ENCODE data around the gene HOXA7.

The HOXA7 gene

DNA sequence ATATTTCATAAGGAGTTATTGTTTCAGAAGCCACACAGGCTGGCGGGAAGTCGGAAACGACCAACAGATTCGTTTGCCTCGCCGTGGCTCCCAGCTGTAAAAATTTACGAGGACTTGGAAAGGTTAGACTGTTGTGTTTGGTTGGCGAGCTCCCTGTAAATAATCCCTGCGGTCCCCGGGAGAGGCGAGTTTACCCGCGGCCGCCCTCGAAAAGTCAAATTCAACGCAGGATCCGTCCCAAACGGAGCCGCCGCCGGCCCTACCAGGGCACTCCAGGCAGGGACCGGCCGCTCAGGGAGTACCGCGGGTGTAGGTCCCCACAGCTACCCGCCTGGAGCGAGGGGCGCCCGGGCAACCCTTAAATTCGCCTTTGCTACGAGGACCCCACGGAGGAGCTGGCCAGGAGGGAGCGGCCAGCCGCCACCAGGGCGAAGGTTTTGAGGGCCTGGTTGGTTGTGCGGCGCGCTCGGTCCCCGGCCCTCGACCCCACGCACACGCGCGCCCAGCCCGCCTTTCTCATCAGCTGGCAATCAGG, 9.6 kb upstream of the HOXA7 start:
- Histone ChIP-seq H3K79me2 (ENCODE audit: low read length) (no peaks in the 10 kb centered on the region), H3K4me1 (ENCODE audit: low read length) (no peaks in the 10 kb centered on the region), H3F3A (ENCODE audit: insufficient read depth, low read length) (no peaks in the 10 kb centered on the region), H4K20me1 (ENCODE audit: insufficient read depth, low read length) (no peaks in the 10 kb centered on the region), H3K27me3 (replicated peaks; ENCODE audit: insufficient read depth, low read length) (peaks cover 91% of the 10 kb centered on the region), H3K9ac (ENCODE audit: low read length) (no peak overlapping the region), H2AFZ (ENCODE audit: low read length) (no peak overlapping the region), H3K4me3 (ENCODE audit: low read length) (no peak overlapping the region), H3K4me2 (ENCODE audit: low read depth, low read length) (no peak overlapping the region), H3K9me2 (replicated peaks; ENCODE audit: insufficient read depth, low read length) (no peaks in the 10 kb centered on the region), H3K9me3 (replicated peaks; ENCODE audit: insufficient read depth, low read length) (no peaks in the 10 kb centered on the region), H3K27ac (ENCODE audit: low read length) (no peak overlapping the region), H3K36me3 (replicated peaks; ENCODE audit: insufficient read depth, low read length) (no peaks in the 10 kb centered on the region)
- DNase-seq: no peak
- TF ChIP-seq, protein P1, sequence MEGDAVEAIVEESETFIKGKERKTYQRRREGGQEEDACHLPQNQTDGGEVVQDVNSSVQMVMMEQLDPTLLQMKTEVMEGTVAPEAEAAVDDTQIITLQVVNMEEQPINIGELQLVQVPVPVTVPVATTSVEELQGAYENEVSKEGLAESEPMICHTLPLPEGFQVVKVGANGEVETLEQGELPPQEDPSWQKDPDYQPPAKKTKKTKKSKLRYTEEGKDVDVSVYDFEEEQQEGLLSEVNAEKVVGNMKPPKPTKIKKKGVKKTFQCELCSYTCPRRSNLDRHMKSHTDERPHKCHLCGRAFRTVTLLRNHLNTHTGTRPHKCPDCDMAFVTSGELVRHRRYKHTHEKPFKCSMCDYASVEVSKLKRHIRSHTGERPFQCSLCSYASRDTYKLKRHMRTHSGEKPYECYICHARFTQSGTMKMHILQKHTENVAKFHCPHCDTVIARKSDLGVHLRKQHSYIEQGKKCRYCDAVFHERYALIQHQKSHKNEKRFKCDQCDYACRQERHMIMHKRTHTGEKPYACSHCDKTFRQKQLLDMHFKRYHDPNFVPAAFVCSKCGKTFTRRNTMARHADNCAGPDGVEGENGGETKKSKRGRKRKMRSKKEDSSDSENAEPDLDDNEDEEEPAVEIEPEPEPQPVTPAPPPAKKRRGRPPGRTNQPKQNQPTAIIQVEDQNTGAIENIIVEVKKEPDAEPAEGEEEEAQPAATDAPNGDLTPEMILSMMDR (IDR thresholded peaks at IDR 0.05; ENCODE audit: low read length): no peak
- TF ChIP-seq EZH2 (optimal IDR thresholded peaks at IDR 0.05; ENCODE audit: low read depth, low read length) (no peak), EZH2phosphoT487 (IDR thresholded peaks at IDR 0.05; ENCODE audit: low read length) (no peak)

DNA sequence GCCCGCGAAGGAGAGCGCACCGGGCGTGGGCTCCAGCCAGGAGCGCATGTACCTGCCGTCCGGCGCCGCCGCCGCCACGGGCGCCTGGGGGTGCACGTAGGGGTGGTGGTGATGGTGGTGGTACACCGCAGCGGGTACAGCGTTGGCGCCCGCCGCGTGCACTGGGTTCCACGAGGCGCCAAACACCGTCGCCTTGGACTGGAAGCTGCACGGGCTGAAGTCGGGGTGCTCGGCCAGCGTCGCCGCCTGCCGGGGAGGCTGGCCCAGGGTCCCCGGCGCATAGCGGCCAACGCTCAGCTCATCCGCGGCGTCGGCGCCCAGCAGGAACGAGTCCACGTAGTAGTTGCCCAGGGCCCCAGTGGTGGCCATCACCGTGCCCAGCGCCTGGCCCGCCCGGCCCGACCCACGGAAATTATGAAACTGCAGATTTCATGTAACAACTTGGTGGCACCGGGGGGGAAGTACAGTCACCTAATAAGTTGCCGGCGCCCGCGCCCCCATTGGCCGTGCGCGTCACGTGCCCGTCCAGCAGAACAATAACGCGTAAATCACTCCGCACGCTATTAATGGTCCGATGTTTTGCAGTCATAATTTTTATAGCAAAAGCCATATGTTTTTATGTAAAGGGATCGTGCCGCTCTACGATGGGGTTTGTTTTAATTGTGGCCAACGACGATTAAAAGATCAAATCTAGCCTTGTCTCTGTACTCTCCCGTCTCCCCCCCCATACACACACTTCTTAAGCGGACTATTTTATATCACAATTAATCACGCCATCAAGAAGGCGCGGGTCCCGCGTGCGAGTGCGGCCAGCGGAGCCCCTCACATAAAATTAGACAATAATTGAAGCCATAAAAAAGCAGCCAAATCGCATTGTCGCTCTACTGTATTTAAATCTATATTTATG, 8.9 kb upstream of the HOXA7 start, which contains the start of gene HOXA9:
Gene HOXA9 (minus strand): TSS at position 449 of the 907 bp plus-strand sequence. CDS start 80 bp downstream, at position 369.
- Histone ChIP-seq H3K4me2 (ENCODE audit: low read depth, low read length) (no peak within 1 kb of the TSS), H3K79me2 (ENCODE audit: low read length) (no peaks in the 10 kb centered on the region)
- TF ChIP-seq EZH2phosphoT487 (IDR thresholded peaks at IDR 0.05; ENCODE audit: low read length) (no peak), EZH2 (optimal IDR thresholded peaks at IDR 0.05; ENCODE audit: low read depth, low read length) (no peak)
- TF ChIP-seq, protein P1 (IDR thresholded peaks at IDR 0.05; ENCODE audit: low read length): no peak

DNA sequence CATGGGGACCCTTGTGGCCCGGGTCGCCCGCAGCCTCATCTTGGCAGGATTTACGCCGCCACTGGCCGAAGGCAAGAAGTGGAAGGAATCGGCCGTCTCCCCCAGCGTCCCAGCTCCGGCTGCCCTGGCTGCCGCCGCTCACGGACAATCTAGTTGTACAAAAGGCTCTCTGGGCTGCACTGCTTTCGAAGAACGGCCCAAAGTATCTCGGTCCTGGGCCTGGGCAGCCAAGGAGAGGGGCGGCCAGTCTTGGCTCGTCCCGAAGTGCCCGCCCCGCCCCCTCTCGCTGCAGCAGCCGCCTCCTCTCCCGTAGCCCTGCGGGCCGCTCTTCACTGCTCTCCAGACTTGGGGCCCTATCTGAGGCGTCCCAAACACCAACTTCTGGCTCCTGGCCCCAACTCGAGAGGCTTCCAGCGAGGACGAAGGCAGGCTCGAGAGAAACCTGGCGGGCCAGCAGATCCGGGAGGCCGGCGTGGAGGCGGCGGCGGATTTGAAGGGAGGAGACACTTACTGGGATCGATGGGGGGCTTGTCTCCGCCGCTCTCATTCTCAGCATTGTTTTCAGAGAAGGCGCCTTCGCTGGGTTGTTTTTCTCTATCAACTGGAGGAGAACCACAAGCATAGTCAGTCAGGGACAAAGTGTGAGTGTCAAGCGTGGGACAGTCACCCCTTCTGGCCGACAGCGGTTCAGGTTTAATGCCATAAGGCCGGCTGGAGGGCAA, 8.1 kb upstream of the HOXA7 start:
- H3K27ac ChIP-seq (ENCODE audit: low read length): no peak overlapping the region
- H2AFZ ChIP-seq (ENCODE audit: low read length): no peak overlapping the region
- H3K27me3 ChIP-seq (replicated peaks; ENCODE audit: insufficient read depth, low read length): peaks cover 91% of the 10 kb centered on the region
- 0 out of 2 replicates have a peak, but pooled peaks cover 4% of the 10 kb centered on the region for H3K4me1 ChIP-seq (ENCODE audit: low read length)
- no peak overlapping the region for H3K9ac ChIP-seq (ENCODE audit: low read length)
- no peaks in the 10 kb centered on the region for H4K20me1 ChIP-seq (ENCODE audit: insufficient read depth, low read length)
- H3K36me3 ChIP-seq (replicated peaks; ENCODE audit: insufficient read depth, low read length): no peaks in the 10 kb centered on the region
- no peaks in the 10 kb centered on the region for H3K9me3 ChIP-seq (replicated peaks; ENCODE audit: insufficient read depth, low read length)
- H3K4me2 ChIP-seq (ENCODE audit: low read depth, low read length): no peak overlapping the region
- H3K79me2 ChIP-seq (ENCODE audit: low read length): no peaks in the 10 kb centered on the region
- H3K4me3 ChIP-seq (ENCODE audit: low read length): no peak overlapping the region
- H3F3A ChIP-seq (ENCODE audit: insufficient read depth, low read length): no peaks in the 10 kb centered on the region
- TF ChIP-seq, protein P1 (IDR thresholded peaks at IDR 0.05; ENCODE audit: low read length): no peak
- no peak for TF ChIP-seq EZH2phosphoT487 (IDR thresholded peaks at IDR 0.05; ENCODE audit: low read length)
- TF ChIP-seq EZH2 (optimal IDR thresholded peaks at IDR 0.05; ENCODE audit: low read depth, low read length): no peak
- H3K9me2 ChIP-seq (replicated peaks; ENCODE audit: insufficient read depth, low read length): no peaks in the 10 kb centered on the region
- DNase-seq: no peak

More for the DNA sequence above, 8.9 kb upstream of the HOXA7 start, which contains the start of gene HOXA9:
- no peaks in the 10 kb centered on the region for H4K20me1 ChIP-seq (ENCODE audit: insufficient read depth, low read length)
- no peak within 1 kb of the TSS for H3K9ac ChIP-seq (ENCODE audit: low read length)
- no peak within 1 kb of the TSS for H3K4me3 ChIP-seq (ENCODE audit: low read length)
- no peaks in the 10 kb centered on the region for H3F3A ChIP-seq (ENCODE audit: insufficient read depth, low read length)
- no peaks in the 10 kb centered on the region for H3K9me2 ChIP-seq (replicated peaks; ENCODE audit: insufficient read depth, low read length)
- DNase-seq: no peak
- H3K36me3 ChIP-seq (replicated peaks; ENCODE audit: insufficient read depth, low read length): no peaks in the 10 kb centered on the region
- peaks cover 88% of the 10 kb centered on the region for H3K27me3 ChIP-seq (replicated peaks; ENCODE audit: insufficient read depth, low read length)
- H2AFZ ChIP-seq (ENCODE audit: low read length): no peak within 1 kb of the TSS
- 0 out of 2 replicates have a peak, but pooled peaks cover under 1% of the 10 kb centered on the region for H3K4me1 ChIP-seq (ENCODE audit: low read length)
- no peak within 1 kb of the TSS for H3K27ac ChIP-seq (ENCODE audit: low read length)
- no peaks in the 10 kb centered on the region for H3K9me3 ChIP-seq (replicated peaks; ENCODE audit: insufficient read depth, low read length)
